SK-N-MC (cell line): Measurements from ENCODE around the gene RAB21.
A peak's percentile ranks its signal among the peaks of the same experiment; 100 is the strongest.
"Not testable (repeated sequence)": the region's sequence is repeated elsewhere in the genome, so short reads cannot be mapped to it uniquely, and the experiment has no call there.

Experiments
- DNase-seq: peaks from one replicate; pipeline ENCODE4 v3.0.0-alpha.2; 2011; ENCODE audit warnings: low read depth, low spot score
- H3K27ac ChIP-seq: fragments of 200-600 bp; sonication (generic); 2 replicates; pipeline ENCODE4 v1.5.1; 2016; ENCODE audit warnings: mixed run types
- H3K36me3 ChIP-seq: fragments of 200-600 bp; sonication (generic); 2 replicates; pipeline ENCODE4 v1.6.1; 2017; ENCODE audit warnings: antibody characterized with exemption, low read length, mixed read lengths; ENCODE audit not compliant: insufficient read depth
- H3K4me3 ChIP-seq: fragments of 200-600 bp; sonication (generic); 2 replicates; pipeline ENCODE4 v1.5.1; 2016
- H3K9ac ChIP-seq: fragments of 200-600 bp; sonication (generic); 2 replicates; pipeline ENCODE4 v1.8.0; 2017; ENCODE audit warnings: mixed run types, mixed read lengths; ENCODE audit not compliant: insufficient read length
- H3K9me3 ChIP-seq: fragments of 200-600 bp; sonication (generic); 2 replicates; pipeline ENCODE4 v1.6.1; 2017; ENCODE audit warnings: low read depth, mild to moderate bottlenecking, antibody characterized with exemption, low read length, moderate library complexity, mixed read lengths
- EZH2 ChIP-seq: fragments of 200-600 bp; sonication (generic); IDR thresholded peaks from one replicate; pipeline ENCODE4 v1.6.1; 2017; ENCODE audit warnings: antibody characterized with exemption
- FOXP2 ChIP-seq: optimal IDR thresholded peaks from 2 replicates; pipeline ENCODE3; 2011; ENCODE audit warnings: mild to moderate bottlenecking, moderate library complexity; ENCODE audit not compliant: insufficient read depth; ENCODE audit errors: extremely low read length, control extremely low read depth
- POLR2AphosphoS5 ChIP-seq: IDR thresholded peaks from 2 replicates; pipeline ENCODE4 v1.6.1; 2012; ENCODE audit warnings: mild to moderate bottlenecking, low read depth, low read length, borderline replicate concordance

The RAB21 gene

DNA sequence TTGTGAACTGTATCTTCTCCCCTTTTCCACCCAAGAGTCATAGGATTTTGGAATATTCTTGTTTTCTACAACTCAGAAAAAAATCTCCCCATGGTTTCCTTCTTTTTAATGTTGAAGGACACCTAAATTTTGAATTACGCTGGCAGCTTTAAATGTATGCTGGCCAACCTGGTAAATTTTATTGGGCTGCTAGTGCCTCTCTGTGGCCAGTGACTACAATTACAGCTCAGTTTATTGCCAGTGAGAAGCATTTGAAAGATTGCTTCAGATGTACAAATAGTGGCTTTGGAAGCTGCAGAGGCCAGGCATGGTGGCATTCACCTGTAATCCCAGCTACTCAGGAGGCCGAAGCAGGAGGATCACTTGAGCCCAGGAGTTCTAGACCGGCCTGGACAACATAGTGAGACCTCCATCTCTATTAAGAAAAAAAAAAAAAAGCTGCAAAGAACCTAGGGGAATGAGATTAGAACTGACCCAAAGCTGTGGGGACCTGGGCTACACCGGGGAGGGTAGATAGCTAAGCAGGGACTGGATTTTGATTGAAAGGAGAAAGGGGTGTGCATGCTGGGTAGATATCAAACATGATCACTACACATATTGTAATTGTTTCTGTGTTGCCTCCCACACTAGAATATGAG, 7.6 kb upstream of the RAB21 start:
- H3K36me3 ChIP-seq = no peaks in the 10 kb centered on the region
- H3K4me3 ChIP-seq = no peak overlapping the region
- DNase-seq = peak; percentile 53
- no peak overlapping the region for H3K27ac ChIP-seq
- TF ChIP-seq EZH2 (no peak), FOXP2 (no peak), POLR2AphosphoS5 (no peak)
- no peak overlapping the region for H3K9ac ChIP-seq
- no peaks in the 10 kb centered on the region for H3K9me3 ChIP-seq

DNA sequence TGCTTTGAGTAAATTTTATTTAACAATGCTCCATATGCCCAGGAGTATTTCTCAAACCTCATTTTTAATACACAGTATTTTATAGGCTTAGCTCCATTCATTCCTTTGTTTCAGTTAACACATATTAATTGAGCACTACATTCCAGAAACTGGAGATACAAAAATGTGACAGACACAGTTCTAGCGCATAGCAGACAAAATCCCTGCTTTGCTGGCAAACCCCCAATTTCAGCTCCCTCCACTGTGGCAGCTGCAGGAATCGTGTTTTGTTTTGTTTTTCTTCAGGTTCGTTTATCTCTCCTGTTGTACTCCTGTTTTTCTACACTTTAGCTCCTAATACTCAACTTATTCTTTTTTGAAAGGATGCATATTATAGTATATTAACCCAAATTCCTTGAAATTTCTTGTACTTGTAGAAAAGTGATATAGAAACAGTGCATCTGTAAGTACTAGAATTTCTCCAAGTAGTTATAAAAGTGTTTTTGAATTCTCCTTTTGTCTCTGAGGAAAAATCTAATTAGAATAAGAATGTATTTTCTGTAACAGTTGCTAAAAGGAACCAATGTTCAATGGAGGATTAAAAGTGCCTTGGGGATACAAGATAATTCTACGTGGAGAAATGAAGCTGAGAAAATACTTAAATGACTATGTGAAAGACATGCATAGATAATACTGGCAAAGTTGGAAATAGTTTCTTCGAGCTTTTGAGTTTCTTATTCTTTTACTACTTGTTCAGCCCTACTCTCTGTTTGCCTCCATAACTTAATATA, 6.4 kb upstream of the RAB21 start:
- Histone ChIP-seq H3K9me3 (no peaks in the 10 kb centered on the region), H3K36me3 (no peaks in the 10 kb centered on the region), H3K4me3 (peak overlapping the region; percentile 34; the same call in 1 of the 2 replicates), H3K27ac (peak overlapping the region; percentile 28; the same call in 1 of the 2 replicates), H3K9ac (peak overlapping the region; percentile 31)
- DNase-seq = no peak
- TF ChIP-seq FOXP2 (no peak), POLR2AphosphoS5 (no peak), EZH2 (no peak)

DNA sequence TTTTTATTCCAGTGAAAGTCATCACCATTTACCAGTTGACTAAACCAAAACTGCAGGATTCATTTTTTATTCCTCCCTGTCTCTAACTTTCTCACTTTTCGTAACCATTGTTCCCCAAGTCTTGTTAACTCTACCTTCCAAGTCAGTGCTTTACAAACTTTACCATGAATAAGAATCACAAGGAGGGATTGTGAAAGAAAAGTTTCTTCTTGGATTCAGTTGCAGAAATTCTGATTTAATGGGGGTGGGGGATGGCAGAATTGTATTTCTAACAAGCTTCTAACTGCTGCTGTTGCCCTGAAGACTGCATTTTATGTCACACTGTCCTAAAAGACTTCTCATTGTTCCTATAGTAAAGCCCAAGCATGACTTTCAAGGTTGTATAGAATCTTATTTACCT, 5.0 kb upstream of the RAB21 start:
- Histone ChIP-seq H3K27ac (no peak overlapping the region), H3K4me3 (no peak overlapping the region), H3K9me3 (no peaks in the 10 kb centered on the region), H3K9ac (no peak overlapping the region), H3K36me3 (no peaks in the 10 kb centered on the region)
- TF ChIP-seq POLR2AphosphoS5 (no peak), EZH2 (no peak), FOXP2 (no peak)
- DNase-seq = no peak

DNA sequence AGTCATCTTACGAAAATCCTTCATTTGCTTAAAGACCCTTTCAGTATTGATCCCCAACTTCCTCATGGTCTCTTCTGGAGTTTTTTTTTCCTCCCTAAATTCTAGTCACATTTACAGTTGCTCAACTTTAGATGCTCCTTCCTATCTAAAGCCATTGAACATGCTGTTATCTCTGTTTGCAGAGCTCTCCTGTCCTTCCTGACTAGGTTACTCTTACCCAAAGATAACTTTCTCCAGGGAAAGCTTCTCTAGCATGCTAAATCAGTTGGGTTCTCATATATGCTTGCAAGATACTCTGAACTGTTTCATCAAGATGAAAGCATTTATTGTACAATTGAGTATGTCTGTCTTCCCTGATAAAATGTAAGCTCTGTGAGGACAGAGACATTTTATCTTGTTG, 1.8 kb upstream of the RAB21 start:
- Histone ChIP-seq H3K27ac (no peak overlapping the region), H3K9me3 (peaks cover 15% of the 10 kb centered on the region; the same call in 1 of the 2 replicates), H3K4me3 (no peak overlapping the region), H3K36me3 (peaks cover 23% of the 10 kb centered on the region), H3K9ac (no peak overlapping the region)
- DNase-seq = no peak
- TF ChIP-seq EZH2 (no peak), POLR2AphosphoS5 (no peak), FOXP2 (no peak)

DNA sequence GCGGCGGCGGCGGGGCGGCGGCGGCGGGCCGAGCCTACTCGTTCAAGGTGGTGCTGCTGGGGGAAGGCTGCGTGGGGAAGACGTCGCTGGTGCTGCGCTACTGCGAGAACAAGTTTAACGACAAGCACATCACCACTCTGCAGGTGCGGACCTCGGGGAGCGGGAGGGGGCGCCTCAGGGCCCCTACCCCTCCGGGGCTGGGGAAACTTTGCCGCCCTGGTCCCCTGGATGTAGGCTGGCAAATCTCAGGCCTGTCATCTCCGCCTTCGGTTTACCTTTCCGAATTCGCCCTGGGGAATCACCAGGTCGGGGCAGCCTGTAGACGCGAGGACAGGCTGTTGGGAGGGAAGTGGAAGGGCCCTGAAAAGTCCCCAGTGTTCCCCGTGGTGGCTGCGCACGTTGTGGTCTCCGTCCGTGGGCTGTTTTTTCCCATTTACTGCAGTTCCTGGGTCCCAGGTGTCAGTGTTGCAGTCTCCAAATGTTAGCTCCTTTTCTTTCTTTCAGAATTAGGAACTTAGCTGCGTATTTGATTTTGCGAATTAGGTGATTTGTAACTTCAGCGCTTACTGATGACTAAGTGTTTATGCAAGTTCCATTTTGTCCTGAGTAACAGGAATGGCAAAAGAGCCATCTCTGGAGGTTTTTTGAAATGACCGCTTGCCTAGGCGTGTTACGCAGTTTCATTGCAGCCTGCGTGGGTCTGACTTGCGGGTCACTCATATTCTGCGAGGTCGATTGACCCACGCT, 656 bp downstream of the RAB21 start:
- Histone ChIP-seq H3K4me3 (peak overlapping the region; percentile 89), H3K36me3 (peaks cover 47% of the 10 kb centered on the region), H3K27ac (no peak overlapping the region; the same call in 1 of the 2 replicates), H3K9me3 (peaks cover 36% of the 10 kb centered on the region), H3K9ac (peak overlapping the region; percentile 92)
- no peak for TF ChIP-seq POLR2AphosphoS5
- DNase-seq = no peak

GRCh38 chr12:71756054-71756690, 1.5 kb downstream of the RAB21 start:
- Histone ChIP-seq H3K9me3 (peaks cover 39% of the 10 kb centered on the region), H3K36me3 (peaks cover 56% of the 10 kb centered on the region), H3K9ac (peak overlapping the region; percentile 92), H3K4me3 (peak overlapping the region; percentile 89), H3K27ac (no peak overlapping the region)
- DNase-seq = no peak
- no peak for TF ChIP-seq FOXP2
- no peak for TF ChIP-seq EZH2
- TF ChIP-seq POLR2AphosphoS5 = no peak

GRCh38 chr12:71759941-71760340, 5.3 kb downstream of the RAB21 start:
- peaks cover 51% of the 10 kb centered on the region for H3K9me3 ChIP-seq
- H3K36me3 ChIP-seq = peaks cover 74% of the 10 kb centered on the region
- no peak overlapping the region for H3K4me3 ChIP-seq
- TF ChIP-seq POLR2AphosphoS5 = no peak
- TF ChIP-seq FOXP2 = no peak
- no peak overlapping the region for H3K27ac ChIP-seq
- H3K9ac ChIP-seq = no peak overlapping the region
- no peak for DNase-seq

DNA sequence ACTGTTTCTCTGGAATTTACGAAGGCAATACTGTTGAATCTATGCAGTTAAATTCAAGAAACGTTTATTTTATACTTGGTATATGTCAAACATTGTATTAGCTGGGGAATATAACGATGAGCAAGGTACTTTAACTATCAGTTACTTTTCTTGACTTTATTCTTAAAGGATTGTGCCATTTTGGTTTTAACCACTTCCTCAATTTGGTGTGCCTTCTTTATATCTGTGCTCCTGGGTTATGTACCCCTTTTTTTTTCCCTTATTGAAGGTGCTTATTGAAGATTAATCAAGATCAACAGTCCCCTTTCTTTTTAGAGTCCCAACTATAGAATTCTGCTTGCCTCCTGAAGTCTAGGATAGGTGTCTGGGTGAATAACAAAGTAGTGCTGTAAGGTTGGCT, 5.8 kb downstream of the RAB21 start:
- H3K4me3 ChIP-seq = no peak overlapping the region
- peaks cover 52% of the 10 kb centered on the region for H3K9me3 ChIP-seq
- peaks cover 79% of the 10 kb centered on the region for H3K36me3 ChIP-seq
- no peak for DNase-seq
- H3K27ac ChIP-seq = no peak overlapping the region
- TF ChIP-seq POLR2AphosphoS5 = no peak
- TF ChIP-seq EZH2 = no peak
- TF ChIP-seq FOXP2 = no peak
- H3K9ac ChIP-seq = no peak overlapping the region

- peaks cover 52% of the 10 kb centered on the region for H3K9me3 ChIP-seq
- DNase-seq, H3K27ac ChIP-seq, H3K4me3 ChIP-seq, H3K9ac ChIP-seq: not testable (repeated sequence)
- peaks cover 75% of the 10 kb centered on the region for H3K36me3 ChIP-seq
These were observed 6.7 kb downstream of the RAB21 start for GRCh38 chr12:71761354-71761753.
